HPDE6-E6E7 (cell line): ENCODE measurements around the gene SORCS2.
"Not testable (repeated sequence)": the region's sequence is repeated elsewhere in the genome, so short reads cannot be mapped to it uniquely, and the experiment has no call there.

Source experiments
- DNase-seq: peaks from one replicate; pipeline ENCODE4 v3.0.0; 2011; ENCODE audit warnings: missing footprints; ENCODE audit errors: extremely low spot score

The SORCS2 gene

GRCh38 chr4:7552466-7552865, 360.1 kb downstream of the SORCS2 start:
- DNase-seq = no peak

DNA sequence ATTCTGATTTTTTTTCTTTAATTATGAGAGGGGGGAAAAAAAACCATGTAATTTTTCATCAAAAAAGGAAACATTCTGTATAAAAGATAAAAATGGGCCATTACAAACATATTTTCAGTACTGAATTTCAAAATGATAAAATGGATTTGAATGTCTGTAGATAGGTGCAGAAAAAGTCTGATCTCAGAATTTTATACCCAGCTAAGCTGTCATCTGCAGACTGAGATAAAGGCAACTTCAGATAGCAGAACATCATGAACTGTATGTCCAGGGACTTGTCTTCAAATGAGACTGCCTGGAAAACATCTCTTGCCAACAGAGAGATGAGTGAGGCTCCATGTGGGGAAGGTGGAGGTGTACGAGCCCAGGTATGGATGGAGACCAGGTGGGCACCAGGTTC, 360.9 kb downstream of the SORCS2 start:
- DNase-seq = no peak

GRCh38 chr4:7554905-7555304, 362.6 kb downstream of the SORCS2 start:
- no peak for DNase-seq

DNA sequence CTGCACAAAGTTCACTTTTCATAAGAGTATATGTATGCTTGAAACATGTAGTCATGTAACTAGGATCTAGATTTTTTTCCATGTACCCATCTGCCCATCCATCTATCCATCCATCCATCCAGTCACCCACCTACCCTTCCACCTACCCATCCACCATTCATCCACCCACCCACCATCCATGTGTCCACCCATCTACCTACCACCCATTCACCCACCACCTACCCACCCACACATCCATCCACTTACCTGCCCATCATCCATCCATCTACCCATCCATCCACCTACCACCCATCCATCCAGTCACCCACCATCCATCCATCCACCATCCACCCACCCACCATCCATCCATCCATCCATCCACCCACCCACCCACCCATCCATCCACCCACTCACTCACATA, 364.2 kb downstream of the SORCS2 start:
- DNase-seq = no peak

DNA sequence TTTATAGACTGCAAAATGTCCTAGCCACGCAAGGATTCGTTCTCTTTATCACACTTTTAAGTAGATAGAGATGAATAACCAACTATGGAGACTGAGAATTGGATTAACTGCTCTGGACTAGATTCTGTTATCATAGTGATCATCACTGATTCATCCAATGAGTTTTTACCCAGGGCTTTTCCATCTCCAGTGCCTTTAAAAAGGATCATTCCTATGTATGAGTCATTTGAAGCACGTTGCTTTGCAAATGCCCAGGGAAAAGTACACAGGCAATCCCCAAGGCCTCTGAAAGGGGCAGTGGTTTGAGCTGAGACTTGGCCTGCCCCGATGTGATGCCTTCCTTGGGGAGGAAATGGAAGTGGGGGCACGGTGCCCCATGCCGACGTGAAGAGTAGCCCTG, 365.1 kb downstream of the SORCS2 start:
- peak; percentile 75 for DNase-seq

DNA sequence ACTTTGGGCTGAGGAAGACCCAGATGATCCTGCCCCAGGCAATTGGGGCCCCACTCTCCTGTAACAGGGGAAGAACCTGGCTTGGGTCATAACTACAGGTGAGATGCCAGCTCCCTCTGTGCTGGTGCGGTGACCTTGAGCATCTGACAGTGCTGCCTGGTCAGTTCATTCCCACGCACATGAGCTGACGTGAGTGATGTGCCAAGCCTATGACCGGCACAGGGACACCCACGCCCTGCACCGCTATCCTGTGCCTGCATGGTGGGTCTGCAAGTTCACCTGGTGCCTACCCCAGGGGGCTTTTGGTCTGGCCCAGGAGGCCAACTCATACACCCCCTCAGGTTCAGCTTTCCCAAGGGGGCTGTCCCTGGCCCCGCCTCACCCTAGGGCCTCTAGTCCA, 366.1 kb downstream of the SORCS2 start:
- DNase-seq = no peak

GRCh38 chr4:7559316-7559715, 367.0 kb downstream of the SORCS2 start:
- no peak for DNase-seq

GRCh38 chr4:7559741-7560395, 367.5 kb downstream of the SORCS2 start:
- DNase-seq = no peak

DNA sequence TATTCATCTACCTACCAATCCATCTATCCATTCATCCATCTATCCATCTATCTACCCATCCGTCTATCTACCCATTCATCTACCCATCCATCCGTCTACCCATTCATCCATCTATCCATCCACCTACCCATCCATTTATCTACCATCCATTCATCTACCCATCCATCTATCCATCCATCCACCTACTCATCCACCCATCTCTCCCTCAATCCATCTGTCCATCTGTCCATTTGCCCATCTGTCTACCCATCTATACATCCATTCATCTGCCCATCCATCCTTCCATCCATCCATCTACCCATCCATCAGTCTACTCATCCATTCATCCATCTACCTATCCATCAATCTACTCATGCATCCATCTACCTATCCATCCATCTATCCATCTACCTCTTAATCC, 369.2 kb downstream of the SORCS2 start:
- DNase-seq = no peak

DNA sequence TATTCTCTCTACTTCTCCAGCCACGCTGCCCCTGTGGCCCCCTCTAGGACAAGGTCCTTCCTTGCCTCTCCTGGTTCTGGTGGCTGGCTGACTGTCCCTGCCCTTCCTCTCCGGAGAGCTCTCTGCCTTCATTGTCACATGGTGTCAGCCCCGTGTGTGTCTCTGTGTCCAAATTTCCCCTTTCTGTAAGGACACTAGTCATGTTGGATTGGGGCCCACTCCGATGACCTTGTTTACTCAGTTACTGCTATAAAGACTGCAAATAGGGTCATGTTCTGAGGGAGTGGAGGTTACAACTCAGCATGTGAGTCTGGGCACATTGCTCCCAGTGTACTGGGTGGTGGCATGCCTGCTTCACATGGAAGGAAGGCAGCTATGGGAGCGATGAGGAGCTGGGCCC, 371.9 kb downstream of the SORCS2 start:
- no peak for DNase-seq

DNA sequence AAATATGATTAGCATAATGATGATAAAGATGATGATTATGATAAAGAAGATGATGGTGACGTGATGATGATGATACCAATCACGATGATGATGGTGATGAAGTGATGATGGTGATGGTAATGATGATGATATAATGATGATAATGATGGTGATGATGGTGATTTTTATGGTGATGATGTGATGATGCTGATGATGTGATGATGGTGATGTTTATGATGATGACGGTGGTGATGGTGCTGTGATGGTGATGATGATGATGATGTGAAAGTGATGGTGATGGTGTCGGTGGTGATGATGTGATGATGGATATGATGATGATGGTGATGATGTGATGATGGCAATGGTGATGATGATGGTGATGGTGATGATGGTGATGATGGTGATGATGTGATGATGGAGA, 373.1 kb downstream of the SORCS2 start:
- DNase-seq = no peak

GRCh38 chr4:7569810-7570783, 377.8 kb downstream of the SORCS2 start:
- DNase-seq = no peak

DNA sequence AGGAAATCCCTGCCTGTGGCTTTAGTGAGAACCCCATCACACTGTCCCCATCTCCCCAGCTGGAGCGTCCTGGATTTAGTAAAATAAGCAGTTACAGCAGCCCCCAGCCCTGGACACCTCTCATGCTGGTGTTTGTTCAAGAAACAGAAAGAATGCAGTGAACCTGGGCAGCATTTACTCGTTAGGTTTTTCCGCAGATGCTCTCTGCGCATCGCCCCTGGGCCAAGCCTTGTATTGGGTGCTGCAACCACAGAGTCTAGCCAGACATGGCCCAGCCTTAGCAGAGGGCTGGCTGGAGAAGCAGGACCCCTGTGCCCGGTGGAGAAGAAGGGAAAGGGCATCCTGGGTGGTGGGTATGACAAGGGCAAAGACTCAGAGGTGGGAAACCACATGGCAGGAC, 378.7 kb downstream of the SORCS2 start:
- no peak for DNase-seq

DNA sequence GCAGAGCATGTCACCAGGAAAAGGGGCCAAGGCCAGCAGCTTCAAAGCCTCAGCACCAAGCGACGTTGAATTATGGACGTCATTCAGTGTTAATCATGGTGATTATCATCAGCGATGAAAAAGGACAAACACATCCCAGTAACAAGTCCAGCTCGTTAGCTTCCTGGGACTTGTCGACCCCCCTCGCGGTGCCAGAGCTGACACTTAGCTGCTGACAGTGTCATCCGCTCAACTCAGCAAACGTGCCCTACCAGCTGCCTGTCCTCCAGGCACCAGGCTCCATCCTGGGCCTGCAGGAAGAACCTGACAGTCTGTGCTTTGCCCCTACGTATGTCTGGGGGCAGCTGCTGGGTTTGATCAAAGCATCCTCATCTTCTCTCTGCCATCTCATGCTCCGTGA, 379.4 kb downstream of the SORCS2 start:
- no peak for DNase-seq

GRCh38 chr4:7572894-7573293, 380.6 kb downstream of the SORCS2 start:
- DNase-seq = no peak

DNA sequence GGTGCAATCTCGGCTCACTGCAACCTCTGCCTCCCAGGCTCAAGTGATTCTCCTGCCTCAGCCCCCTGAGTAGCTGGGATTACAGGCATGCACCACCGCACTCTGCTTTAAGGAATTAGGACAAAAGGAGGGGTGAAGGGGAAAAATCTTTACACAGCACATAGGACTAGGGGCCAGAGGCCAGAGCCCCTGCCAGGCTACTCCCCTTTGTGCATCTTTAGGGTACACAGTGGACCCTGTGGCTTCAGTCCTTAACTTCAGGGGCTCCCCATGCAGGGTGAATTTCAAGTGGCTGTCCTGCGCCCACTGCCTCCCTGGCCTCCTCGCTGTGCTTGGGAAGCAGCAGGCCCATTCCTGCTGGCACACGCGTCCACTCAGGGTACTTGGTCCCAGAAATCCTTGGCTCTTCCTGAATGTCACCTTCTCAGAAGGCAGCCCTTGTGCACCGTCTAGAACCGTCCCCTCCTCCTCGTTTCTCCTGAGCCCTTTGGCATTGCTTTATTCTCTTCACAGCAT, 381.3 kb downstream of the SORCS2 start:
- DNase-seq = no peak

DNA sequence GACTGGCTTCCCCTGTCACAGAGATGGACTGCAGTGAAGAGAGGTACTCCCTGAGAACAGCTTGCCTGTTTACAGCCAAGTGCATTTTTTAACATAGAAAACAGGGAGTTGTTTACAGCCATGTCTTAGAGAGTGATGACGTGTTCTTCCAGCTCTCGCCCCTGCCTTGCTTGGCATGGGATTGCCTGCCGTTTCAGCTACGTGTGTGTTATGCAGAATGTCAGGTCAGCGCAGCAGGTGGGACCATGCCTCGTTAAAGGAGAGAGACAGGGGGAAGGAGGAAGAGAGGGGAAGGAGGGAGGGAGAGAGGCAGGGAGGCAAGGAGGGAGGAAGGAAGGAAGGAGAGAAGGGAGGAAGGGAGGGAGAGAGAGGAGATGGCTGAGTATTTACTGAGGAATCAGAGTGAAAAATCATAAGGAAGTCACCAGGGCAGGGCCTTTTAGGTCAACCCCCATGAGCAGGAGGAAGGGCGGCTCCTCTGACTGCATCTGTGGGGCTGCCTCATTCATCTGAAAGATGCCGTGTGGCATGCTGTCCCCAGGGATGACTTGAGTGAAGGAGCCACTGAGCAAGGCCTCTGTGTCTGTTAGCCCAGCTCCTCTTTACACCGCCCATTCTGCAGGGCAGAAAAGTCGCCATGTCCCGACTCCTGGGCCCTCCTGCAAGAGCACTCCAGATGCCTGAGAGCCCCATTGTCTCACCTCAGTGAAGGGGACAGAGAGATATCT, 382.1 kb downstream of the SORCS2 start:
- DNase-seq = no peak

- DNase-seq = no peak
These were observed 383.1 kb downstream of the SORCS2 start for GRCh38 chr4:7575426-7575825.

DNA sequence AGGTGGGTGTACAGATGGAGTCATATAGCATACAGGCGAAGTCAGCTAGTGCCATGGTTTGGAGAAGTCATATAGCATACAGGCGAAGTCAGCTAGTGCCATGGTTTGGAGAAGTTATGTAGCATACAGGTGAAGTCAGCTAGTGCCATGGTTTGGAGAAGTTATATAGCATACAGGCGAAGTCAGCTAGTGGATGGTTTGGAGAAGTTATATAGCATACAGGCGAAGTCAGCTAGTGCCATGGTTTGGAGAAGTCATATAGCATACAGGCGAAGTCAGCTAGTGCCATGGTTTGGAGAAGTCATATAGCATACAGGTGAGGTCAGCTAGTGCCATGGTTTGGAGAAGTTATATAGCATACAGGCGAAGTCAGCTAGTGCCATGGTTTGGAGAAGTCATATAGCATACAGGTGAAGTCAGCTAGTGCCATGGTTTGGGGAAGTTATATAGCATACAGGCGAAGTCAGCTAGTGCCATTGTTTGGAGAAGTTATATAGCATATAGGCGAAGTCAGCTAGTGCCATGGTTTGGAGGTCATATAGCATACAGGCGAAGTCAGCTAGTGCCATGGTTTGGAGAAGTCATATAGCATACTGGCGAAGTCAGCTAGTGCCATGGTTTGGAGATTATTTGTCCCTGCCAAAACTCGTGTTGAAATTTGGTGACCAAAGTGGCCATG, 385.2 kb downstream of the SORCS2 start:
- not testable (repeated sequence) for DNase-seq

DNA sequence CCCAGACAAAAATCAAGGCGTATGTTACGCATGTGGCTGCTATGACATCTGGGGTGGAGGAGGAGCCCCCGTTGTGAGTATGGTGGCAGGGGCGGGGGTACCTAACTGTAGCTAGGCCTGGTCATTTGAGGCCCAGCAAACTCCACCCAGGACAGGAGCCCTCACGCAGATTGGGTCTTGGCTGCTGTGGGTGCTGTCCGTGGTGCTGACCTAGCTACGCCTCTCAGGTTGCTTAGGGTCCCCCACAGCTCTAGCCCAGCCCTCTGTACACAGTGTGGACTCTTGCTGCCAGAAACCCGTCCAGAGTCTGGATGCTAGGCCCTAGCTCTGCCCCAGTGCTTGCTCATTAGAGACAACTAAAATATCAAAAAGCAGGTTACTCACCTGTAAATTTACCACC, 389.1 kb downstream of the SORCS2 start:
- DNase-seq = no peak

DNA sequence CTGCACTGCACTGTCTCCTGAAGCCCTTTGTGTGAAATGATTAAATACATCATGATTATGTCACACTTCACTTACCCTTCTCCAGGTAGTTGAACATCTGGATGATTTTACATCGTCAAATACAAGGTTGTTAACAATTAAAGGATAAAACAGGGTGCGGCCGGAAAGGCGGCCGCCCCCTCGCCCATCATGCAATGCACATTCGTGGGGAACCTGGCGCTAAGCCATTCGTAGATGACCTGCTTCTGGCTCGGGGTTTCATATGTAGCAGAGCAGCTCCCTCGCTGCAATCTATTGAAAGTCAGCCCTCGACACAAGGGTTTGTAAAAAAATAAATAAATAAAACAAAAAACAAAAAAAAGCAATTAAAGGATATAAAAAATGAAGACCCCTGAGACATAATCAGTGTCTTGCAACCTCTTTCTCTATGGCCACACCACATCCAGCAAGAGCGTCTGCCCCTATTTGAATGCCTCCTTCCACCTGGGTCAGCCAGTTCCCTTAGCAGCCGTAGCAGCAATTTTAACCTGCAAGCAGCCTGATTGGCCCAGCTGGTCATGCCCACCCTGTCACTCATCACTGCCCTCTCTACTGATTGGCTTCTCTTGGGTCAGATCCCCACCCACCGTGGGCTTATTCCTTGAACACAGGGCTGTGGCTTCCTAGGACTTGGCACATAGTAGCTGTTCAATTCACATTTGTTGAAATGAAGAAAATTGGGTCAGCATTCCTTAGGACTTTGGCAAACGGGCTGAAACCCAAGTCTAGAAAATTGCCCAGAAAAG, 390.2 kb downstream of the SORCS2 start:
- no peak for DNase-seq
